ENCODE measurements around the gene KLRD1.
"Not testable (repeated sequence)": the region's sequence is repeated elsewhere in the genome, so short reads cannot be mapped to it uniquely, and the experiment has no call there.

DNA sequence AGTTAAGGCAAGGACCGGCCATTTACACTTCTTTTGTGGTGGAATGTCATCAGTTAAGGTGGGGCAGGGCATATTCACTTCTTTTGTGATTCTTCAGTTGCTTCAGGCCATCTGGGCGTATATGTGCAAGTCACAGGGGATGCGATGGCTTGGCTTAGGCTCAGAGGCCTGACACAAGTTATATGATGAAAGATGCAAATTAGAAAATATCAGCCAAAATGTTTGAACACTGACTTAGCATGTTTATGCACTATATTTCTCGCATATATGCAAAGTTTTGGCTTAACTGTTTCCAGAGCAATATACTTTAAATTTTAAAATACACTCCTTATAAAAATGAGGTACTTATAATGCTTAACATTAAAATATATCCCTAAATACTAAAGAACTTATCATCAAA lies 30.8 kb downstream of the KLRD1 start:
- TF ChIP-seq, protein P1, sequence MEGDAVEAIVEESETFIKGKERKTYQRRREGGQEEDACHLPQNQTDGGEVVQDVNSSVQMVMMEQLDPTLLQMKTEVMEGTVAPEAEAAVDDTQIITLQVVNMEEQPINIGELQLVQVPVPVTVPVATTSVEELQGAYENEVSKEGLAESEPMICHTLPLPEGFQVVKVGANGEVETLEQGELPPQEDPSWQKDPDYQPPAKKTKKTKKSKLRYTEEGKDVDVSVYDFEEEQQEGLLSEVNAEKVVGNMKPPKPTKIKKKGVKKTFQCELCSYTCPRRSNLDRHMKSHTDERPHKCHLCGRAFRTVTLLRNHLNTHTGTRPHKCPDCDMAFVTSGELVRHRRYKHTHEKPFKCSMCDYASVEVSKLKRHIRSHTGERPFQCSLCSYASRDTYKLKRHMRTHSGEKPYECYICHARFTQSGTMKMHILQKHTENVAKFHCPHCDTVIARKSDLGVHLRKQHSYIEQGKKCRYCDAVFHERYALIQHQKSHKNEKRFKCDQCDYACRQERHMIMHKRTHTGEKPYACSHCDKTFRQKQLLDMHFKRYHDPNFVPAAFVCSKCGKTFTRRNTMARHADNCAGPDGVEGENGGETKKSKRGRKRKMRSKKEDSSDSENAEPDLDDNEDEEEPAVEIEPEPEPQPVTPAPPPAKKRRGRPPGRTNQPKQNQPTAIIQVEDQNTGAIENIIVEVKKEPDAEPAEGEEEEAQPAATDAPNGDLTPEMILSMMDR (IDR thresholded peaks at IDR 0.05 in 4 of 5, conservative IDR thresholded peaks at IDR 0.05 in 1 of 5): not testable (repeated sequence)
- TF ChIP-seq POLR2A (IDR thresholded peaks at IDR 0.05): not testable (repeated sequence)

Measured in gastrocnemius medialis (tissue), 4 donors.